Measurements from ENCODE around the gene C6orf136.

Gene C6orf136, protein sequence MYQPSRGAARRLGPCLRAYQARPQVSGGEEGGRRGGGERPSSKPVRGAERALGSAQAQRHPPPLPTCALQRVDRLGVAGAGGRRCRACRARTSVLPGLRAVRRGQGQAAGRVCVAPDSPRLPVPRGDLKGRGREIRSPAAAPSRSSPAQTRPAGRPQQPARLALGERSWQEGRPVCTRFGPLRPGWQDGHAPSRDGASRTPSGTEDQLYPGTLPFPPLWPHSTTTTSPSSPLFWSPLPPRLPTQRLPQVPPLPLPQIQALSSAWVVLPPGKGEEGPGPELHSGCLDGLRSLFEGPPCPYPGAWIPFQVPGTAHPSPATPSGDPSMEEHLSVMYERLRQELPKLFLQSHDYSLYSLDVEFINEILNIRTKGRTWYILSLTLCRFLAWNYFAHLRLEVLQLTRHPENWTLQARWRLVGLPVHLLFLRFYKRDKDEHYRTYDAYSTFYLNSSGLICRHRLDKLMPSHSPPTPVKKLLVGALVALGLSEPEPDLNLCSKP

DNA sequence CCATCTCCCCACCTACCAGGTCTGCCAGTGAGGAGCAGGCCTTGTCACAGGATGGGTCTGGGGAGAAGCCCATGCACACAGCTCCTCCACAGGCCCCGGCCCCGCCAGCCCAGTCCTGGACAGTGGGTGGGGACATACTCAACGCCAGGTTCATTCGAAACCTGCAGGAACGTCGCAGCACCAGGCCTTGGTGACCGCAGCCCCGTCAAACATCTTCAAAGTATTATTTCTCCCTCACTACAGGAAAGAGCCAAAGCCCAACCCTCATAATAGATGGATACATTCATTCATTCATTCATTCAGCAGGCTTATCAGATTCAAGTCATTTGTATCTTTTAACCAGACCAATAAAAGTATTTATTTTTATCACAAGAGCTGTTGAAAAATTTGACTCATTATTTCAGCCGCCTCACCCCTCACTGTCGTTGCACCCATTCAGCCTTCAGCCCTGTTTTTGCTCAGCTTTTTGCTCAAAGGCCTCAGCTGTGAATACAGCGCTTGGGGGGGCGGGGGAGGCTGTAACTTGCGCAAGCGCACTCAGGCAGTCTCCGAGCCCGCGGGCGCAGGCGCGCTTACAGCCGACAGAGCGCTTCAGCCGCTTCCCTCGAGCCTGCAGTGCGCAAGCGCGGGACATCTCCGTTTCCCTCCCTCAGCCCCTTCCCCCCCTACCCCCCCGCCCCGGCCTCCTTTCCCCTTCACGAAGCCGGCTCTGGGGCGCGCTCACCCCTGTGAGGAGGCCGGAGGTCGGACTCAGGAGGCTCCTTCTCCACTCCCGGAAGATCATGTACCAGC, at the start of gene C6orf136:
Gene C6orf136 (plus strand): TSS at position 684 of the 792 bp plus-strand sequence. CDS start 99 bp downstream, at position 783.
- DNase-seq (ENCODE audit: low read depth in 2 of 2), result peak; percentile 74 to 87

DNA sequence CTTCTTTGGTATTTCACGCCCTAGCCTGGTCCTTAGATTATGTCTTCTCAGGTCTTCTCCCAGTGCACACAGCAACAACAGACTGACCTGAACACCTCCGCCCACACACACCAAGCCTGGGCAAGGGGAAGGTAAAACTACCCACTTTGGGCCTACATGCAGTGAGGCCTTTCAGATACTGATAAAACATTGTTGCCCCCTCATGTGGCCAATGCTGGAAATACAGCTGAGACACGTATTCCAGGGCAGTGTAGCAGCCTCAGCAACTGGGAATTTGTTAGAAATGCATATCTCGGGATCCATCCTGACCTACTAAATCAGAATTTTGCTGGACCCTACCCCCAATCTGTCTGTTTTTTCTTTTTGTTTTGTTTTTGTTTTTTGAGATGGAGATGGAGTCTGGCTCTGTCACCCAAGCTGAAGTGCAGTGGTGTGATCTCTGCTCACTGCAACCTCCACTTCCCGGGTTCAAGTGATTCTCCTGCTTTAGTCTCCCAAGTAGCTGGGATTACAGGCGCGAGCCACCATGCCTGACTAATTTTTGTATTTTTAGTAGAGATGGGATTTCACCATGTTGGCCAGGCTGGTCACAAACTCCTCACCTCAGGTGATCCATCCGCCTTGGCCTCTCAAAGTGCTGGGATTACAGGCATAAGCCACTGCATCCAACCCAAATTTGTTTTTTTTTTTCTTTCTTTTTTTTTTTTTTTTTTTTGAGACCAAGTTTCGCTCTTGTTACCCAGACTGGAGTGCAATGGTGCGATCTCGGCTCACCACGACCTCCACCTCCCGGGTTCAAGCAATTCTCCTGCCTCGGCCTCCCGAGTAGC, 49.4 kb upstream of the C6orf136 start:
- peak; percentile 54 to 87 for DNase-seq (ENCODE audit: low read depth in 2 of 2)

DNA sequence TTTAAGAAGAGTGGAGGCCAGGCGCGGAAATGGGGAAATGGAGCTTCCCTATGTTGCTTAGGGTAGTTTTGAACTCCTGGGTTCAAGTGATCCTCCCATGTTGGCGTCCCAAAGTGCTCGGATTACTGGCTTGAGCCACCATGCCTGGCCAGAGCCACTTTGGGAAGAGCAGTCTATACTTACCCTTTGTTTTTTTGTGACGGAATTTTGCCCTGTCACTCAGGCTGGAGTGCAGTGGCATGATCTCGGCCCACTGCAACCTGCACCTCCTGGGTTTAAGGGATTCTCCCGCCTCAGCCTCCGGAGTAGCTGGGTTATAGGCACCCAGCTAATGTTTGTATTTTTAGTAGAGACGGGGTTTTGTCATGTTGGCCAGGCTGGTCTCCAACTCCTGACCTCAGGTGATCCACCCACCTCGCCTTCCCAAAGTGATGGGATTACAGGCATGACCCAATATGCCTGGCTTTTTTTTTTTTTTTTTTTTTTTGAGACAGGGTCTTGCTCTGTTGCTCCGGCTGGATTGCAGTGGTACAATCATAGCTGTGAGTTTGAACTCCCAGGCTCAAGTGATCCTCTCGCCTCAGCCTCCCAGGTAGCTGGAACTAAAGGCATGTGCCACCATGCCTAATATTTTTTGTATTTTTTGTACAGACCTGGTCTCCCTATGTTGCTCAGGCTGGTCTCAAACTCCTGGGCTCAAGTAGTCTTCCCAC, 47.9 kb upstream of the C6orf136 start:
- DNase-seq (ENCODE audit: low read depth in 2 of 2), result no peak

DNA sequence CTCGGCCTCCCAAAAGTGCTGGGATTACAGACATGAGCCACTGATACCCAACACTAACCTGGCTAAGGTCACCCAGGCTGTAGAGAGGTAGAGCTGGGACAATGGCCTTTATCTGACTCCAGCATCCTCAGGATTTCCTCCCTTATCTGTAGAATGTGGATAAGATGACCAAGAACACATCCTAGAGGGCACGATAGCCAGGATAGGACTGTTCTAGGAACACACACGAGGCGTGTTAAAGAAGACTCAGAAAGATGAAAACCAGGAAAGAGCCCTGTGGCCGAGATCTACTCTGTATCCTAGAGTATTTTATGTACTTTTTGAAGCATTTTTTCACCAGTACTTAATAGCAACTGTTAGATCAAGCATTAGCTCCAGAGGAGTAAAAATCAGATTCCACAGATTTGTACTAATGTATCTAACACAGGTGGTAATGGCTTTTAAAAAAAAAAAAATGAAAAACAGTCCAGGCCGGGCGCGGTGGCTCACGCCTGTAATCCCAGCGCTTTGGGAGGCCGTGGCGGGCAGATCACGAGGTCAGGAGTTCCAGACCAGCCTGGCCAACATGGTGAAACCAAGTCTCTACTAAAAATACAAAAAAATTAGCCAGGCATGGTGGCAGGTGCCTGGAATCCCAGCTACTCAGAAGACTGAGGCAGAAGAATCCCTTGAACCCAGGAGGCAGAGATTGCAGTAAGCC, 47.2 kb upstream of the C6orf136 start:
- DNase-seq (ENCODE audit: low read depth in 2 of 2), result no peak

DNA sequence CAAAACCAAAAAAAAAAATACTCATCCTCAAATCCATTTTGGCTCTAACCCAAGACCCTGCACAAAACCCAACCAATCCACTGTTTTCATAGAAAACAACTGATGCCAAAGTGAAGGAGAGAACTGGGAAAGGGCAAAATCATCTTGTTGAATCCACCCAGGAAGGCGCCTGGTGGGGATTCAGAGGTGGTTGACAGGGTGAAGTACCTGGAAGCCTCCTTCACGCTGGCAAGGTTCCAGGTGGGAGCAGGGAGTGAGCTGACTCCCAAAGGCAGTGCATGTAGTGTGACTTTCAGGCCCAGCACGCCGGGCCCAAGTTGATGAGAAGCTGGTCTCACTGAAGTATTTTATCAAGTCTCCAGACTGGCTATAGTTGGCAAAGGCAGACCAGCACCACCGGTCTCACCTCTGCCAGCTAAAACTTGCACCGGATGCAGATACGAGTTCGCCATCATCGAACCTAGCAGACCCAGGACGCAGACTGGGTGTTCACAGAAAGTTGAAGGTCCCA, 46.4 kb upstream of the C6orf136 start:
- no peak for DNase-seq (ENCODE audit: low read depth in 2 of 2)

DNA sequence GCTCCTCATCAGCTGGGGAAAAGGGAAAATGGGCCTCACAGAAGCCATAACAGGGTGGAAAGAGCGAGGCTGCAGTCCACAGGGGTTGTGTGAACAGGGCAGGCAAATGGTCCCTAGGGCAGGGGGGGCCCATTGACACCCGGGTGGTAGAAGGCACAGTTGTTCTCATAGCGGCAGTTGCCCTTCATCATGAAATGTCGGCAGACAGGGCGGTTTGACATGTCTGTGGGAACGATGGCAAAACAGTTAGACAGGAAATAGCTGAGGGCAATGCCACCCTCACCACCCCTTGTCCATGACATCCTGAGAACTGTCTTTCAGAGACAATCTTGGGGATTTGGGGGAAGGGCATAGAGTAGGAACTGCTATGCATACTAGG, 45.5 kb upstream of the C6orf136 start:
- no peak for DNase-seq (ENCODE audit: low read depth in 2 of 2)

DNA sequence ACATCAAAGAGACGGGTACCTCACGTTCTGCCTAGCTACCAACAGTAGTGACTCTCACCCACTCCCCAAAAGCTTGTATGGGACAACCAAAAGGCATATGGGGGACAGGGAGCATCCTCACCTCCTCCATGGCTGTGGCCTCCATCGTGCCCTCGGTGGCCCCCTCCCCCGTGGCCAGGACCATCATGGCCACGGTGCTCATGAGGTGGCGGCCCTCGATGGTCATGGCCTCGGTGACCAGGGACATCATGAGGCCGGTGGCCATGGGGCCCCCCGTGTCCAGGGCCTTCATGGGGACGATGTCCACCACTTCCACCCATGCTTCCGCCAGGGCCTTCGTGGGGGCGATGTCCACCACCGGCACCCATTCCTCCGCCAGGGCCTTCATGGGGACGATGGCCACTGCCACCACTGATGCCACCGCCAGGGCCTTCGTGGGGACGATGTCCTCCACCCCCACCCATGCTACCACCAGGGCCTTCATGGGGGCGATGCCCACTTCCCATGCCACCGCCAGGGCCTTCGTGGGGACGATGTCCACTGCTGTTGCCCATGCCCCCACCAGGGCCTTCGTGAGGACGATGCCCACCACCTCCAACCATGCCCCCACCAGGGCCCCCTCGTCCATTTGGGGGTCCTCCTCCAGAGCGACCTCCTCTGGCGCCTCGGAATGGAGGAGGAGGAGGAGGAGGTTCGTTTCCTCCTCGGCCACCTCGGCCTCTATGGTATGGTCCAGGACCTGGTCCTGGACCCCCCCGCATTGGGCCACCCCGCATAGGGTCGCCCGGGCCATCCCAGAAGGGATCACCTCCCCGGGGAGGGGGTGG, 44.9 kb upstream of the C6orf136 start:
- DNase-seq (ENCODE audit: low read depth in 2 of 2), result no peak

DNA sequence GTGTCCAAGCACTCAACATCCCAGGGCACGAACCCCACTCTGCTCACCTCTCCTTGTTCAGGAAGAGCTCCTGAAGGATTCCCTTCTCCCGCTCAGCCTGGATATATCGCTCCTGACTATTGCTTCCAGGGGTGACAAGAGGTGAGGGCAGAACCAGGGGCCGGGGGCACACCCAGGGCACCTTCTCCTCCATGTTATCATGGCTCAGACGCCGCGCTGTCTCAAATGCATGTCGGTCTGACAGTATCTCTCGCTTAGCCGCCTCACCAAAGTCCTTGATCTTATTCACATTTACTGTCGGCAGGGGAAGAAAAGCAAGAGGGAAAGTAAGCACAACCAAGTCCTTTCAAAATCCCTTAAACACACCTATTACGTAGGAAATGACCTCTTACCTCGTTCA, 43.0 kb upstream of the C6orf136 start:
- no peak for DNase-seq (ENCODE audit: low read depth in 2 of 2)

DNA sequence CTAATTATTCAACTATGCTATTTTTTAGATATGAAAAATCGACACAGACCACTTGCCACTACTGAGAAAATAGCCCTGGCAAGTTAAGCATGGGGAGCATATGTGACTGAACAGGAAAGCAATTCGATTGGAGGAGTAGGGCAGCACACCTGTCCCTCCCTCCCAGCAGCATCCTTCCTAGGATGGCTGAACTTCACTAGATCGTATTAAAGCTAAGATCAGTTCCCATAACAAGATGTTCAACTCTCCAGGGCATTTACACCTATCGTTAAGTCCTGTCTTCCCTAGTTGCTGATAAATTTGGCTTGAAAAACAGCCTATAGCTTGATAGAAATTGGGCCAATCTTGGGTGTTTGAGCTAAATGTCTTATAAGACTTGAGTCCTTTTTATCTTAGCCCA, 36.9 kb upstream of the C6orf136 start:
- DNase-seq (ENCODE audit: low read depth in 2 of 2), result no peak

DNA sequence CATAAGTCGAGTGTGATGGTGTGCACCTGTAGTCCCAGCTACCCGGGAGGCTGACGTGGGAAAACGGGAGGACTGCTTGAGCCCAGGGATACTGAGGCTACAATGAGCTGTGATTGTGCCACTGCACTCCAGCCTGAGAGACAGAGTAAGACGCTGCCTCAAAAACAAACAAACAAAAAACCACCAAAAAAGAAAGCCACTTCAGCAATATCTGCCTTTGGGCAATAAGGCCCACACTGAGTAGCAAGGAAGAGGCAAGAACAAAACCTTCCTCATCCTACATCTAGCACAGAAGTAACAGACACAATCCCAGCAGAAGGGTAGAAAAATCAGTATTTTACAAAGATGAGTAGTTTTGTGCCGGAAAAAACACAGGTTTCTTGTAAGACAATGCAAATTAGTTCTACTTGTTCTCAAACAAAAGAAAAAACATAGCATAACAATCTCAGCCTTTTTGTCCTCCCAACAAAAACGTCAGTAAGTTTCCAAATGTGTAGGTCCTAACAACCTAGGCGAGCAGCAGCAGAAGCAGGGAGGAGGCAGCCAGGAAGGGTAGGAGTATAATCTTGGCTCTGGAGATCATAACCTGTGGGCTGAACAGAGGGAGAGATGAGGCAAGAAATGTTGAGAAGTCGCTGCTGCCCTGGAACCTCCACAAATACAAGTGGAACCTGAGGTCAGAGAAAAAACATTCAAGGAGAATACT, 35.6 kb upstream of the C6orf136 start:
- no peak for DNase-seq (ENCODE audit: low read depth in 2 of 2)

DNA sequence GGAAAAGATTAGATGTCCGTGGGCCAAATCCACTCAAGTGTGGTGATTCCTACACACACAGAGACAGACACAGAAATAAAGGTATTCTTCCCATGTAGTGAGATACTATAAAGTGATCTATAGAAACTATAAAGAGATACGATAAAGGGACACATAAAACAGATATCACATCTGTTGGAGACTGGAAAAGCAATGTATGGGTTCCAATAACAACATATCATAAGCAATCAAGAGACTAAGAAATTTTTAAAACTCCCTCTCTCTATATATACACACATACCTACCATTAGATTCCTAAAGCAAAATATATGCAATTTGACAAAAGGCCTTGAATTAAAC, 35.1 kb upstream of the C6orf136 start:
- no peak for DNase-seq (ENCODE audit: low read depth in 2 of 2)

DNA sequence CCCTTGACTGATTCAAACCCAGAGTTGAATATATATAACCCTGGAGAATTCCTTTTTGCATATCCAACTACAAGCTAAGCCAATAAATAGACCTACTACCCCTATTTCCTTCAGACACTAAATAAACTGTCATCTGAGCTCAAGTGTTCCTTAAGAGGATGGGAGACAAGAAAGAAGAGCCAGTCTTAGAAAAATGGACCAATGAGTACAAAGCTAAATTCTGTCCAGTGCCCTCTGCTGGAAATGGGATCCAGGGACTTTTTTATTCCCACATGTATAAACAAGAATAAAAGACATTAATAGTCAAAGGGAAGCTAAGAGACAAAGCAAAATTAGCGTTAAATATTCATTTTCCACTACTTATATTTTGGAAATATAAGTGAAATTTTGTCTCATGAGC, 34.7 kb upstream of the C6orf136 start:
- DNase-seq (ENCODE audit: low read depth in 2 of 2), result no peak

DNA sequence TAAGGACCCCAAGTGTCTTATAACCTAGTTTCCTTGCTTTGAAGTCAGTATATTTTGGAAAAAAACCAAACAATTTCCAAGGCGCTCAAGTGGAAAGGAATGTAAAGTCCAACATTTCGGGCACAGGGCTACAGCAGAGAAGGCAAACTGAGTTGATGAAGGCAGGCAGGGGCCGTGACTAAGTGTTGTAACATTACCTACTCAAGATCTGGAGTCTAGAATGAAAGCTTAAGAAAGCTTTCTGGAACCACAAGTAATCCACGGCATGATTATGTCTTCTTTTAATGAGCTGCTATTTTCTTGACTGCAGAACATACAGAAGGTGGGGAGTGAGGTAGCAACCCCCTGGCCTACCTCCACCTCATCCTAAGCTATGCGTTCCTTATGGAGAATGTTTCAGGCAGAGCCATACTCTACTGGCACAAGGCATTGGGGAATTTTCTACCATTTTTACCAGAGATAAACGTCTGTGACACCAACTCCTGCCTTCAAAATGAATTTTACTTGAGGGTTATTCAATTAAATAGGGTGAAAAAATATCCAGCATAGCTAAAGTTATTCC, 34.2 kb upstream of the C6orf136 start:
- DNase-seq (ENCODE audit: low read depth in 2 of 2), result no peak

DNA sequence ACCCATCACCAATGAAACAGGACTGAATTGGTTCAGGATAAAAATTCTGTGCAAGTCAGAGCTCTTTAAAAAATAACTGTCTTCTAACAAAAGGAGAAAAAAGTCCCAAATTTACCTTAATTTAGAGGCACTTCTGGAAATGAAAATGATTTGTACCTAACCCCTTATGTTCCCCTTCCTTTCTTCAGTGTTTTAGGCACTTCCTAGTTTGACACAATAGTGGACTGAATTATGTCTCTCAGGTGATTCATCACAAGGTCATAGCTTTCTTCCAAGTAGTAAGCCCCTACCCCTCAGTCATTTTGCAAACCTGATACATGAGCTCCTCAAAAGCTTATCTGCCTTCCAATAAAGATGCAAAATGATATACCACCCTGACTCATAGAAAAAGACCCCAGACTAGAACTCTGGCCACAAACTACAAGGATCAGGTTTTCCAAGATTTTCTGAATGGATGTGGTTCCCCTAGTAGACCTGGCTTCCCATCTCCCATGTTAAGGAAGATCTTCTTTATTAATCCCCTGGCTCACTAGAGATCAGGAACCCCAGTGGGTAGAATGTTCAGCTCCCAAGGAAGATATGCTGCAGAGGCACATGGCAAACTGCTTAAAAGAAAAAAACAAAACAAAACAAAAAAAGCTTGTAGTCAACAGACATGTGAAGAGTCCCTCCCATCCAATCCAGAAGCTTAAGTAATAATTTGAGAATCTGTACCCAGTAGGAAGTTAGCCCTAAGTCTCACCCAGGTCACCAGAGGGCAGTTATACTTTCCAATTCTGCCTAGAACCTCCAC, 33.5 kb upstream of the C6orf136 start:
- DNase-seq (ENCODE audit: low read depth in 2 of 2), result no peak

DNA sequence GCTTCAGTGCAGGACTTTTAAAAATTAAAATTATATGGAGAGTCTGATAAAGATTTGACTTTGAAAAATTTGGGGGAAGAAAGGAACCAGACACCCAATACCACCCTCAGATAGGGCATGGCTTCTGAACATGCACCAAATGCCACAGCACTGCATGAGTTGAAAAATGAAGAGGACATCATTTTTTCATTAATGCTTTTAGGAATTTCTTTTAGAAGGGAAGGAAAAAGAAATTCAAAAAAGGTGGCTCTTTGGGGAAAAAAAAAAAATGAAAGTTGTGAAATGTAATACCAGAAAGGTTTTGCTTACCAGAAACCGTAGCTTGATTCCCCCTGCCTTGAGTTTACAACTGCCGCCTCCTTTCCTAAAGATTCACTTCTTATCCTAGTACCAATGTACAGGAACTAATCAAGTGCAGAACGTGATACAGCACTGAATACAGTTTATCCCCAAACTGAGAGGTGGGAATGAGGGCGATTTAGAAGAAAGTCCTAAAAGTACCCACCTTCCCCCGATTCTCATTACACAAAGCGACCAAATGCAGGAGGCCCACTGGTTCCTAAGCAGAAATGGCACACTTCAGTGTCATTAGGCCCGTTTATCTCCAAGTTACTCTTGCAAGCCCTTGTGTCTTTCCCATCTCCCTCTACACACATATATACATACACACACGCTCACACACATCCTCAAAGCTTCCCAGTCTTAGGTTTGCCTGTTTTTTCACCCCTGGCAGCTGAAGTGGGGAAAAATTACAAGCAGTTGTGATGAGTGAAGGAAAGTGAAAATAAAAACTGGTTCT, 32.7 kb upstream of the C6orf136 start:
- DNase-seq (ENCODE audit: low read depth in 2 of 2), result no peak

DNA sequence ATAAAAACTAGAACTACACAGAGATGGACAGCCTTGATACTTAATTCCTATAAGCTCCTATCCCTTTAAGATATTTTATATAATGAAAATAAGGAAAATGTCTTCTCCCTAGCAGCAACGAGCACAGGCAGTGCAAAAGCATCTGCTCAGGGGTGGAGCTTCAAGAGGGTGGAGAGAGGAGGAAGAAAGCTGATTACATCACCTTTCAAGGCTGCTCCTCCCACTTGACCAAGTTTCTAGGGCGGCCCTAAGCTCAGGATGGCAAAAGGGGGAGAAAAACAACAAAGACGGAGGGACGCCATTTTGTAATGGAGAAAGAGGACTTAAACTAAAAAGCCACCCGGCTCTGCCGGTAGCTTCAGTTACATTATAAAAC, 32.1 kb upstream of the C6orf136 start:
- DNase-seq (ENCODE audit: low read depth in 2 of 2), result peak; percentile 63 to 72

All from stimulated activated CD4-positive, alpha-beta T cell treated with anti-CD3 and anti-CD28 coated beads, Interleukin-12 subunit alpha, Interleukin-12 subunit beta, amount 100 ng/mL, for 24 hours (primary cell).